Gastroesophageal sphincter (tissue), 4 donors: ENCODE measurements around the gene SLC12A4. TPM values are rescaled to one million over a fixed set of nuclear protein-coding genes. Genes with fewer than 3 reads are reported as not detected.
"Not testable (repeated sequence)": the region's sequence is repeated elsewhere in the genome, so short reads cannot be mapped to it uniquely, and the experiment has no call there.

ENCODE experiments used
- ATAC-seq: fragments of 150-250 bp; one replicate; pipeline ENCODE4 v1.9.1; 2016; ENCODE audit warnings: mild to moderate bottlenecking, moderate library complexity
- H3K27ac ChIP-seq, 4 donors: fragments of 200-600 bp; sonication (generic) in 3 of 4; 1 replicate in 3 of 4; 2 replicates in 1 of 4; pipeline ENCODE4 v1.5.1; 2016 to 2019
- H3K27me3 ChIP-seq: fragments of 200-600 bp; sonication (generic); one replicate; pipeline ENCODE4 v1.5.1; 2019
- H3K36me3 ChIP-seq, 2 donors: fragments of 200-600 bp; sonication (generic); one replicate each; pipeline ENCODE4 v1.5.1; 2019; ENCODE audit warnings: control low read depth in 1 of 2
- H3K4me1 ChIP-seq, 3 donors: fragments of 200-600 bp; sonication (generic); 1 replicate in 2 of 3; 2 replicates in 1 of 3; pipeline ENCODE4 v1.5.1; 2016 to 2019; ENCODE audit warnings: control low read depth in 2 of 3
- H3K4me3 ChIP-seq, 2 donors: fragments of 200-600 bp; sonication (generic); one replicate each; pipeline ENCODE4 v1.5.1; 2019; ENCODE audit warnings: mild to moderate bottlenecking in 1 of 2, moderate library complexity in 1 of 2
- H3K9me3 ChIP-seq, 3 donors: fragments of 200-600 bp; sonication (generic); one replicate each; pipeline ENCODE4 v1.5.1; 2017 to 2019; ENCODE audit warnings: control low read depth in 2 of 3
- EP300 ChIP-seq: sonication (generic); formaldehyde crosslinking; IDR thresholded peaks from one replicate; pipeline ENCODE4 v1.6.1; 2017; ENCODE audit warnings: antibody characterized with exemption, mild to moderate bottlenecking
- POLR2A ChIP-seq, 2 donors: fragments of 450-650 bp; IDR thresholded peaks; one replicate each; pipeline ENCODE4 v1.6.1; 2017; ENCODE audit warnings: antibody characterized with exemption in 2 of 2, mild to moderate bottlenecking in 2 of 2, moderate library complexity in 1 of 2
- POLR2AphosphoS5 ChIP-seq: sonication (generic); formaldehyde crosslinking; IDR thresholded peaks from one replicate; pipeline ENCODE4 v1.6.1; 2017; ENCODE audit warnings: antibody characterized with exemption
- WGBS, 2 donors: methylation state at CpG; one replicate each; pipeline ENCODE4 v1.1.5; 2018; ENCODE audit warnings: low coverage in 1 of 2; 5-methylcytosine and 5-hydroxymethylcytosine counted together
- total RNA-seq, 4 donors: library from RNA; depleted of rRNA; stranded (reverse); fragments of >200 nt; gene quantifications; one replicate each; pipeline ENCODE4 v1.1.0, GENCODE V29; 2016
- TF ChIP-seq, protein P1 (sequence below), 4 experiments: fragments of 200-600 bp in 2 of 4; fragments of 450-650 bp in 2 of 4; sonication (generic) in 1 of 4; IDR thresholded peaks; one replicate each; pipeline ENCODE4 v1.5.1; 2017 to 2019; ENCODE audit warnings: antibody characterized with exemption in 4 of 4, mild to moderate bottlenecking in 2 of 4, moderate library complexity in 2 of 4

SLC12A4 gene
- total RNA-seq, 4 donors from 2014 or later = 54.7 to 121 (median 64.0) TPM

DNA sequence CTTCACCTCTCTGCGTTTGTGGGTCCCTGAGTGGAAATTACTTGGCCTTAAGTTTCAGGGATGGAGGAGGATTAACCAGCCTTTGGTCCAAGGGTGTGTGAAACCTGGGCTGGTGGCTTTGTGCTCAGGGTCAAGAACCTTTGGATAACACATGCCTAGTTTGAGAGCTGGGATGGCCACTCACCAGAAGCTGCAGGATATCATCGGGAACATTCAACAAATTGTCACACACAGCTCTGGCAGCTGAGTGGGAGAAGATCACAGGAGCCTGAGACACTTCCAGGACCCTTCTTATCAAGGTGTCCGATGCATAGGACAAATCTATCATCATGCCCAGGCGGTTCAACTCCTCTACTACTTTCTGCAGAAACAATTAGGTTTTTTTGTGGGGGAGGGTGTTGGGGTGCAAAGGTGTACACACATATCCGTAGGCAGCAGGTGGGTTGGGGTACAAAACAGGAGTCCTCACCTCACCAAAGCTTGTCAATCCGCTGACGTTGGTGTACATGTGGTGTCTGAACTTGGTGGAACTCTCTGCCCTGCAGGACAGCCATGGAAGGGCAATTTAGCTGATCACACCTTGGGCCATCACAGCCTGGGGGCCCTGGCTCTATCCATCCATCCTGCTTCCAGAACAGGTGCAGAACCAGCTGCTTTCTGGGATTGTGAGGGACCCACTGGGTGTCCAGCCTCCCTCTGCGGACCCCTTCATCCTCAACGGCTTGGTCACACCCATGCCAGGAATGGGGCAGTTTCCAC is 9.2 kb upstream of the SLC12A4 start:
- TF ChIP-seq EP300 (no peak), POLR2A (IDR thresholded peaks at IDR 0.05) (no peak), POLR2AphosphoS5 (no peak)
- TF ChIP-seq, protein P1, sequence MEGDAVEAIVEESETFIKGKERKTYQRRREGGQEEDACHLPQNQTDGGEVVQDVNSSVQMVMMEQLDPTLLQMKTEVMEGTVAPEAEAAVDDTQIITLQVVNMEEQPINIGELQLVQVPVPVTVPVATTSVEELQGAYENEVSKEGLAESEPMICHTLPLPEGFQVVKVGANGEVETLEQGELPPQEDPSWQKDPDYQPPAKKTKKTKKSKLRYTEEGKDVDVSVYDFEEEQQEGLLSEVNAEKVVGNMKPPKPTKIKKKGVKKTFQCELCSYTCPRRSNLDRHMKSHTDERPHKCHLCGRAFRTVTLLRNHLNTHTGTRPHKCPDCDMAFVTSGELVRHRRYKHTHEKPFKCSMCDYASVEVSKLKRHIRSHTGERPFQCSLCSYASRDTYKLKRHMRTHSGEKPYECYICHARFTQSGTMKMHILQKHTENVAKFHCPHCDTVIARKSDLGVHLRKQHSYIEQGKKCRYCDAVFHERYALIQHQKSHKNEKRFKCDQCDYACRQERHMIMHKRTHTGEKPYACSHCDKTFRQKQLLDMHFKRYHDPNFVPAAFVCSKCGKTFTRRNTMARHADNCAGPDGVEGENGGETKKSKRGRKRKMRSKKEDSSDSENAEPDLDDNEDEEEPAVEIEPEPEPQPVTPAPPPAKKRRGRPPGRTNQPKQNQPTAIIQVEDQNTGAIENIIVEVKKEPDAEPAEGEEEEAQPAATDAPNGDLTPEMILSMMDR (IDR thresholded peaks at IDR 0.05) = no peak
- ATAC-seq = no peak

DNA sequence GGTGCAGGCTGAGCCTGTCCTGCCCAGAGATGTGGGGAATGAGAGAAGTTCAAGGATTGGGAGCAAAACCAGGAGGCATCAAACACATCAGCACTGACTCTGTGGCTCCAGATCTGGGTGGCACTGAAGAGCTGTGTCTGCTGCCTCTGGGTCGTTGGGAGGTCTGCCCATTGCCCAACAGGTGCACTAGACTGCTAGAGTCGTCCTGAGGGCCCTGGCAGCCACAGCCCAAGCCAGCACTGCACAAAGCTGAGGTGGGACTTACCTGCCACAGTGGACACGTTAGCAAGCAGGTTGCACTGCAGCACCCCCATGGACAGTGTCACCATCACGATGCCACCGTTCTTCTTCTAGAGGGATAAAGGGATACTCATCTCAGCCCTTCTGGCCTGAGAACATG is 8.6 kb upstream of the SLC12A4 start:
- TF ChIP-seq EP300 (no peak), POLR2A (IDR thresholded peaks at IDR 0.05) (no peak), POLR2AphosphoS5 (no peak)
- TF ChIP-seq, protein P1 (IDR thresholded peaks at IDR 0.05) = no peak
- Histone ChIP-seq H3K36me3 (no peaks in the 10 kb centered on the region), H3K27me3 (peaks cover 29% of the 10 kb centered on the region), H3K4me3 (no peak overlapping the region), H3K9me3 (no peaks in the 10 kb centered on the region), H3K4me1 (no peaks in the 10 kb centered on the region), H3K27ac (no peak overlapping the region)
- WGBS, 2 donors = 80 to 83% methylated on average over 1 to 2 of the region's 5 CpGs
- no peak for ATAC-seq

More for the DNA sequence above, 9.2 kb upstream of the SLC12A4 start:
- Histone ChIP-seq H3K4me1 (no peaks in the 10 kb centered on the region), H3K27me3 (peaks cover 36% of the 10 kb centered on the region), H3K27ac (no peak overlapping the region), H3K4me3 (no peak overlapping the region), H3K9me3 (no peaks in the 10 kb centered on the region), H3K36me3 (no peaks in the 10 kb centered on the region)
- 54 to 90% methylated on average over 2 to 5 of the region's 9 CpGs for WGBS, 2 donors

- H3K27me3 ChIP-seq = peaks cover 26% of the 10 kb centered on the region
- no peaks in the 10 kb centered on the region for H3K9me3 ChIP-seq
- H3K4me1 ChIP-seq = no peaks in the 10 kb centered on the region
- no peak for ATAC-seq
- no peak overlapping the region for H3K27ac ChIP-seq
- TF ChIP-seq, protein P1 (IDR thresholded peaks at IDR 0.05) = no peak
- no peak for TF ChIP-seq POLR2AphosphoS5
- TF ChIP-seq EP300 = no peak
- TF ChIP-seq POLR2A (IDR thresholded peaks at IDR 0.05) = no peak
- 100% methylated on average over 1 of the region's 2 CpGs; no CpG with 5 or more reads in 1 of the 2 donors for WGBS, 2 donors
- H3K36me3 ChIP-seq = no peaks in the 10 kb centered on the region
- no peak overlapping the region for H3K4me3 ChIP-seq
Measured at GRCh38 chr16:67976205-67976604, 7.8 kb upstream of the SLC12A4 start.

DNA sequence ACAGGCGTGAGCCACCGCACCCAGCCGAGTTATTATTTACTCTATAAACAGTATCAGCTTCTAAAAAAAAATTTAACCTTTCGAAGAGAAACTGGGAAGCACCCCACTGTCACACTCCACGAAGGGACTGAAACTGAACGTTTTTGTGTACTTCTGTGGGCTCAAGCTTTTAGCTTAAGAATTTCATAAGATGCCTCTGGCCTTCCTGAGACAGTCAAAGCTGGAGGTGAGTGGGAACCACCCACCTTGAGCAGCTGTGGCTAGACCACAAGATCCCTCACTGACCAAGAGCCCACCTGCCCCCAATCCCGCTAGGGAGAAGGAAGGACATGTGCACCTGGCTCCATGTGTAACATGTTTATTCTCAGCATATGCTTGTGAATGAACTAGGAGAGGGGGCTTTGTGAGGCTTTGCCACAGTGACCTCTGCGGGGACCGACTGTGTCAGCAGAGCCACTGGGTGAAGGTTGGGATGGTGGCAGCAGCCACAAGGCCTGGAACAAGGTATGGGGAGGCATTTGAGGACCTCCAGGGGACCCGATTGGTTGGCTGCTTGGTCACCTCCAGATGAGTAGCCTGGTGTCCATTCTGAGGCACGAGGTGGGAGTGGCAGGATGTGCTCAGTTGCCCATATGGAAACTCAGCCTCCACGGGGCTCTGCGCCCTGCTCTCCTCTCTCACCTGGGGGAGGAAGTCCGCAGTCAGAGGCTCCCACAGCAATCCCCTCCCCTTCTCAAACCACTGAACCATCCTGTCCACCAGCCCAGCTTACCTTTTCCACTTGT is 7.1 kb upstream of the SLC12A4 start:
- H3K4me3 ChIP-seq = no peak overlapping the region
- 68 to 81% methylated on average over 4 to 11 of the region's 14 CpGs for WGBS, 2 donors
- no peaks in the 10 kb centered on the region for H3K4me1 ChIP-seq
- H3K9me3 ChIP-seq = no peaks in the 10 kb centered on the region
- ATAC-seq = no peak
- H3K27ac ChIP-seq = no peak overlapping the region
- H3K36me3 ChIP-seq = no peaks in the 10 kb centered on the region
- peaks cover 19% of the 10 kb centered on the region for H3K27me3 ChIP-seq
- TF ChIP-seq, protein P1 (IDR thresholded peaks at IDR 0.05) = no peak
- TF ChIP-seq POLR2A (IDR thresholded peaks at IDR 0.05) = no peak
- TF ChIP-seq POLR2AphosphoS5 = no peak
- TF ChIP-seq EP300 = no peak

DNA sequence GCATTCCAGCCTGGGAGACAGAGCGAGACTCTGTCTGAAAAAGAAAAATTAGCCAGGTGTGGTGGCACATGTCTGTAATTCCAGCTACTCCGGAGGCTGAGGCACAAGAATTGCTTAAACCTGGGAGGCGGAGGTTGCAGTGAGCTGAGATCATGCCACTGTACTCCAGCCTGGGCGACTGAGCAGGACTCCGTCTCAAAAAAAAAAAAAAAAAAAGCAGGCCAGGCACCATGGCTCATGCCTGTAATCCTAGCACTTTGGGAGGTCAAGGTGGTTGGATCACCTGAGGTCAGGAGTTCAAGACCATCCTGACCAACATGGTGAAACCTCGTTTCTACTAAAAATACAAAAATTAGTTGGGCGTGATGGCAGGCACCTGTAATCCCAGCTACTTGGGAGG is 3.8 kb upstream of the SLC12A4 start:
- H3K36me3 ChIP-seq, H3K27ac ChIP-seq, H3K27me3 ChIP-seq, H3K4me3 ChIP-seq, ATAC-seq, H3K9me3 ChIP-seq: not testable (repeated sequence)
- H3K4me1 ChIP-seq = peaks cover 0 to 10% (median 0%) of the 10 kb centered on the region in 3 donors
- WGBS, 2 donors = 94 to 100% methylated on average over 4 to 6 of the region's 7 CpGs
